ENCODE data around the gene CNGA4.

GRCh38 chr11:6206456-6207180 is 32.3 kb upstream of the CNGA4 start:
- TF ChIP-seq CTCF (IDR thresholded peaks at IDR 0.05) (no peak), POLR2A (IDR thresholded peaks at IDR 0.05) (no peak)

All from Peyer's patch (tissue), 4 donors.